Thyroid gland (tissue), 4 donors: ENCODE data around the gene ARMC7. TPM values are rescaled to one million over a fixed set of nuclear protein-coding genes. Genes with fewer than 3 reads are reported as not detected.

ENCODE experiments used
- DNase-seq, 2 donors: peaks; one replicate each; pipeline ENCODE4 v3.0.0-alpha.2; 2019
- H3K27ac ChIP-seq, 3 donors: fragments of 200-600 bp; sonication (generic); 1 replicate in 2 of 3; 2 replicates in 1 of 3; pipeline ENCODE4 v1.5.1; 2016 to 2019; ENCODE audit warnings: mild to moderate bottlenecking in 1 of 3, moderate library complexity in 1 of 3
- H3K27me3 ChIP-seq: fragments of 200-600 bp; sonication (generic); one replicate; pipeline ENCODE4 v1.5.1; 2019
- H3K36me3 ChIP-seq, 2 donors: fragments of 200-600 bp; sonication (generic); one replicate each; pipeline ENCODE4 v1.5.1; 2016 to 2019
- H3K4me1 ChIP-seq, 2 donors: fragments of 200-600 bp; sonication (generic); one replicate each; pipeline ENCODE4 v1.5.1; 2017 to 2019
- H3K4me3 ChIP-seq, 3 donors: fragments of 200-600 bp; sonication (generic); replicated peaks in 1 of 3; 1 replicate in 2 of 3; 2 replicates in 1 of 3; pipeline ENCODE4 v1.5.1; 2016; ENCODE audit warnings: mild to moderate bottlenecking in 1 of 3
- H3K9me3 ChIP-seq: fragments of 200-600 bp; sonication (generic); one replicate; pipeline ENCODE4 v1.5.1; 2017
- POLR2A ChIP-seq, 2 donors: fragments of 450-650 bp; IDR thresholded peaks; one replicate each; pipeline ENCODE4 v1.6.1; 2017; ENCODE audit warnings: antibody characterized with exemption in 2 of 2, mild to moderate bottlenecking in 2 of 2, moderate library complexity in 1 of 2
- WGBS, 2 donors: methylation state at CpG; one replicate each; pipeline ENCODE4 v1.1.5; 2017; 5-methylcytosine and 5-hydroxymethylcytosine counted together
- intact Hi-C: fragments of 100-400 bp; cut with DNase I; formaldehyde crosslinking; loops from one replicate; pipeline ENCODE4 v1.15.1; 2023
- small RNA-seq: library from RNA; depleted of rRNA; stranded (forward); fragments of <200 nt; gene quantifications from one replicate; pipeline ENCODE3, GENCODE V24; 2016
- total RNA-seq, 4 donors: library from RNA; depleted of rRNA; stranded (reverse); fragments of >200 nt; gene quantifications; one replicate each; pipeline ENCODE4 v1.2.3, GENCODE V29; 2016
- TF ChIP-seq, protein P1 (sequence below), 6 experiments: fragments of 200-600 bp in 3 of 6; fragments of 450-650 bp in 3 of 6; sonication (generic) in 3 of 6; IDR thresholded peaks; one replicate each; pipeline ENCODE4 v1.5.1; 2016 to 2019; ENCODE audit warnings: antibody characterized with exemption in 6 of 6, mild to moderate bottlenecking in 2 of 6, inconsistent platforms in 1 of 6, moderate library complexity in 1 of 6

The ARMC7 gene
- total RNA-seq, 4 donors from 2014 or later, result 8.7 to 13.1 (median 10.5) TPM

GRCh38 chr17:75176625-75177024 lies 66.9 kb downstream of the ARMC7 start:
- peaks cover 7 to 16% of the 10 kb centered on the region in 2 donors for H3K4me1 ChIP-seq
- no peaks in the 10 kb centered on the region for H3K27me3 ChIP-seq
- no peak overlapping the region for H3K27ac ChIP-seq
- 90 to 91% methylated on average over 5 of the region's 5 CpGs for WGBS, 2 donors
- intact Hi-C loops, result no loop called here
- no peaks in the 10 kb centered on the region for H3K9me3 ChIP-seq
- peaks cover 32 to 41% of the 10 kb centered on the region in 2 donors for H3K36me3 ChIP-seq
- no peak for DNase-seq
- no peak for TF ChIP-seq POLR2A (IDR thresholded peaks at IDR 0.05)
- TF ChIP-seq, protein P1, sequence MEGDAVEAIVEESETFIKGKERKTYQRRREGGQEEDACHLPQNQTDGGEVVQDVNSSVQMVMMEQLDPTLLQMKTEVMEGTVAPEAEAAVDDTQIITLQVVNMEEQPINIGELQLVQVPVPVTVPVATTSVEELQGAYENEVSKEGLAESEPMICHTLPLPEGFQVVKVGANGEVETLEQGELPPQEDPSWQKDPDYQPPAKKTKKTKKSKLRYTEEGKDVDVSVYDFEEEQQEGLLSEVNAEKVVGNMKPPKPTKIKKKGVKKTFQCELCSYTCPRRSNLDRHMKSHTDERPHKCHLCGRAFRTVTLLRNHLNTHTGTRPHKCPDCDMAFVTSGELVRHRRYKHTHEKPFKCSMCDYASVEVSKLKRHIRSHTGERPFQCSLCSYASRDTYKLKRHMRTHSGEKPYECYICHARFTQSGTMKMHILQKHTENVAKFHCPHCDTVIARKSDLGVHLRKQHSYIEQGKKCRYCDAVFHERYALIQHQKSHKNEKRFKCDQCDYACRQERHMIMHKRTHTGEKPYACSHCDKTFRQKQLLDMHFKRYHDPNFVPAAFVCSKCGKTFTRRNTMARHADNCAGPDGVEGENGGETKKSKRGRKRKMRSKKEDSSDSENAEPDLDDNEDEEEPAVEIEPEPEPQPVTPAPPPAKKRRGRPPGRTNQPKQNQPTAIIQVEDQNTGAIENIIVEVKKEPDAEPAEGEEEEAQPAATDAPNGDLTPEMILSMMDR (IDR thresholded peaks at IDR 0.05), result no peak
- H3K4me3 ChIP-seq, result no peak overlapping the region

GRCh38 chr17:75178453-75178852 lies 68.7 kb downstream of the ARMC7 start:
- Histone ChIP-seq H3K36me3 (peaks cover 26 to 32% of the 10 kb centered on the region in 2 donors), H3K9me3 (no peaks in the 10 kb centered on the region), H3K27me3 (no peaks in the 10 kb centered on the region), H3K4me1 (peaks cover 11 to 20% of the 10 kb centered on the region in 2 donors), H3K4me3 (no peak overlapping the region), H3K27ac (no peak overlapping the region)
- no peak for TF ChIP-seq POLR2A (IDR thresholded peaks at IDR 0.05)
- TF ChIP-seq, protein P1 (IDR thresholded peaks at IDR 0.05), result no peak
- intact Hi-C loops, result no loop called here
- WGBS, 2 donors, result 95 to 97% methylated on average over 6 of the region's 6 CpGs
- DNase-seq, result no peak

Small RNAs within 50 kb of the gene (small RNA-seq; reads per million reads assigned to genes)
- gene AC111186.1 (not detected), gene RF00019 (not detected)

Other genes with a start within 250 kb of the ARMC7 start
- 10 to 100 TPM in 2 of 4 donors, 1 to 10 TPM in 2; 5.9 to 18.6 (median 10.2) TPM for gene FDXR, start 237.0 kb upstream of the ARMC7 start, total RNA-seq
- not detected for gene FADS6, start 216.3 kb upstream of the ARMC7 start, total RNA-seq
- gene USH1G, start 186.7 kb upstream of the ARMC7 start, total RNA-seq, result not detected
- gene OTOP2, start 185.7 kb upstream of the ARMC7 start, total RNA-seq, result not detected
- gene OTOP3, start 174.1 kb upstream of the ARMC7 start, total RNA-seq, result not detected
- gene HID1, start 137.2 kb upstream of the ARMC7 start, total RNA-seq, result 10 to 100 TPM; 19.4 to 27.4 (median 21.3) TPM
- gene CDR2L, start 122.3 kb upstream of the ARMC7 start, total RNA-seq, result 1 to 10 TPM; 2.6 to 9.8 (median 4.2) TPM
- 10 to 100 TPM; 37.8 to 55.1 (median 49.7) TPM for gene MRPL58, start 97.3 kb upstream of the ARMC7 start, total RNA-seq
- gene ATP5PD, start 63.0 kb upstream of the ARMC7 start, total RNA-seq, result 100 to 1,000 TPM; 172 to 408 (median 330) TPM
- gene KCTD2, start 62.7 kb upstream of the ARMC7 start, total RNA-seq, result 10 to 100 TPM; 33.6 to 48.6 (median 41.7) TPM
- 10 to 100 TPM; 24.1 to 40.3 (median 27.6) TPM for gene SLC16A5, start 22.0 kb upstream of the ARMC7 start, total RNA-seq
- 100 to 1,000 TPM in 3 of 4 donors, 10 to 100 TPM in 1; 84.7 to 203 (median 107) TPM for gene NT5C, start 21.8 kb downstream of the ARMC7 start, total RNA-seq
- gene JPT1, start 44.5 kb downstream of the ARMC7 start, total RNA-seq, result 10 to 100 TPM; 15.1 to 23.4 (median 17.7) TPM
- gene SUMO2, start 73.0 kb downstream of the ARMC7 start, total RNA-seq, result 100 to 1,000 TPM in 1 of 4 donors, 10 to 100 TPM in 3; 61.9 to 100 (median 82.1) TPM
- gene NUP85, start 95.7 kb downstream of the ARMC7 start, total RNA-seq, result 10 to 100 TPM; 24.7 to 31.7 (median 27.1) TPM
- 10 to 100 TPM; 22.5 to 38.4 (median 24.1) TPM for gene GGA3, start 151.6 kb downstream of the ARMC7 start, total RNA-seq
- 10 to 100 TPM; 29.9 to 59.4 (median 41.0) TPM for gene MRPS7, start 151.9 kb downstream of the ARMC7 start, total RNA-seq
- gene MIF4GD, start 161.3 kb downstream of the ARMC7 start, total RNA-seq, result 10 to 100 TPM; 17.7 to 31.1 (median 23.0) TPM
- gene SLC25A19, start 179.5 kb downstream of the ARMC7 start, total RNA-seq, result 10 to 100 TPM in 3 of 4 donors, 1 to 10 TPM in 1; 2.1 to 14.3 (median 12.7) TPM